ENCODE measurements around the gene INPP5B. TPM values are rescaled to one million over a fixed set of nuclear protein-coding genes. Genes with fewer than 3 reads are reported as not detected.

The INPP5B gene
- total and polyA plus RNA-seq, 9 of the 15 experiments (the other 6 are each of a cell fraction or from before 2014, with no cell fraction given), result 14.1 to 28.7 (median 20.9) TPM

GRCh38 chr1:37945743-37946702 lies 830 bp downstream of the INPP5B start (continued):
- TF ChIP-seq HINFP (tag; conservative IDR thresholded peaks at IDR 0.05; ENCODE audit: low read depth), result no peak
- peak; percentile 48; the same call in 1 of the 2 replicates for TF ChIP-seq CXXC5 (CRISPR knock-in tag; IDR thresholded peaks at IDR 0.05)
- TF ChIP-seq EP300 (IDR thresholded peaks at IDR 0.05; ENCODE audit: low read length), result peak; percentile 39
- TF ChIP-seq E2F3 (CRISPR knock-in tag; IDR thresholded peaks at IDR 0.05), result no peak
- no peak for TF ChIP-seq ZNF644 (tag; IDR thresholded peaks at IDR 0.05; ENCODE audit: low read depth)
- TF ChIP-seq ZNF217 (CRISPR knock-in tag; IDR thresholded peaks at IDR 0.05), result no peak
- TF ChIP-seq ZNF212 (CRISPR knock-in tag; IDR thresholded peaks at IDR 0.05), result no peak
- TF ChIP-seq E2F1 (CRISPR knock-in tag; IDR thresholded peaks at IDR 0.05), result no peak
- TF ChIP-seq FOXP1 (CRISPR knock-in tag; IDR thresholded peaks at IDR 0.05), result no peak; the same call in 1 of the 2 replicates
- TF ChIP-seq E2F8 (IDR thresholded peaks at IDR 0.05; ENCODE audit: low read depth, partially characterized antibody), result no peak
- no peak for TF ChIP-seq STAT5A (IDR thresholded peaks at IDR 0.05; ENCODE audit: borderline replicate concordance, low read length)
- no peak for TF ChIP-seq MTA2 (IDR thresholded peaks at IDR 0.05; ENCODE audit: low read depth)
- TF ChIP-seq ZFP36 (IDR thresholded peaks at IDR 0.05; ENCODE audit: low read depth, low read length, partially characterized antibody), result no peak
- no peak for TF ChIP-seq NR4A1 (CRISPR knock-in tag; IDR thresholded peaks at IDR 0.05)
- TF ChIP-seq NR4A1 (tag; IDR thresholded peaks at IDR 0.05), result peak; percentile 58
- TF ChIP-seq ZNF75A (CRISPR knock-in tag; IDR thresholded peaks at IDR 0.05), result no peak
- no peak for TF ChIP-seq SRSF1 (IDR thresholded peaks at IDR 0.05; ENCODE audit: low read depth, low read length)
- peak; percentile 86 for TF ChIP-seq ZNF263 (CRISPR knock-in tag; IDR thresholded peaks at IDR 0.05; ENCODE audit: borderline replicate concordance)
- peak; percentile 33 for TF ChIP-seq NEUROD1 (IDR thresholded peaks at IDR 0.05; ENCODE audit: borderline replicate concordance, low read depth, low read length, partially characterized antibody)
- TF ChIP-seq NR0B1 (IDR thresholded peaks at IDR 0.05; ENCODE audit: partially characterized antibody), result no peak
- TF ChIP-seq POLR3G (IDR thresholded peaks at IDR 0.05; ENCODE audit: extremely low read depth, insufficient read length, insufficient replicate concordance), result no peak

Measured in K562 (cell line).